Colon (tissue), 2 donors: ENCODE data around the gene BCL2L2.

Source experiments
- FAIRE-seq: peaks from 2 replicates; lab custom pipeline; 2012; peaks lifted over from hg19 to GRCh38; lab: Jason Lieb, UNC
- donor health status: control.
- donor health status: control.

The BCL2L2 gene

GRCh38 chr14:23299986-23300686 lies 6.5 kb upstream of the BCL2L2 start:
- no peak for FAIRE-seq

- no peak for FAIRE-seq
These were observed 5.9 kb upstream of the BCL2L2 start for GRCh38 chr14:23300687-23301223.

- FAIRE-seq, result no peak
These were observed 5.2 kb upstream of the BCL2L2 start for GRCh38 chr14:23301288-23301968.

GRCh38 chr14:23301969-23302289 lies 4.7 kb upstream of the BCL2L2 start:
- FAIRE-seq, result no peak

DNA sequence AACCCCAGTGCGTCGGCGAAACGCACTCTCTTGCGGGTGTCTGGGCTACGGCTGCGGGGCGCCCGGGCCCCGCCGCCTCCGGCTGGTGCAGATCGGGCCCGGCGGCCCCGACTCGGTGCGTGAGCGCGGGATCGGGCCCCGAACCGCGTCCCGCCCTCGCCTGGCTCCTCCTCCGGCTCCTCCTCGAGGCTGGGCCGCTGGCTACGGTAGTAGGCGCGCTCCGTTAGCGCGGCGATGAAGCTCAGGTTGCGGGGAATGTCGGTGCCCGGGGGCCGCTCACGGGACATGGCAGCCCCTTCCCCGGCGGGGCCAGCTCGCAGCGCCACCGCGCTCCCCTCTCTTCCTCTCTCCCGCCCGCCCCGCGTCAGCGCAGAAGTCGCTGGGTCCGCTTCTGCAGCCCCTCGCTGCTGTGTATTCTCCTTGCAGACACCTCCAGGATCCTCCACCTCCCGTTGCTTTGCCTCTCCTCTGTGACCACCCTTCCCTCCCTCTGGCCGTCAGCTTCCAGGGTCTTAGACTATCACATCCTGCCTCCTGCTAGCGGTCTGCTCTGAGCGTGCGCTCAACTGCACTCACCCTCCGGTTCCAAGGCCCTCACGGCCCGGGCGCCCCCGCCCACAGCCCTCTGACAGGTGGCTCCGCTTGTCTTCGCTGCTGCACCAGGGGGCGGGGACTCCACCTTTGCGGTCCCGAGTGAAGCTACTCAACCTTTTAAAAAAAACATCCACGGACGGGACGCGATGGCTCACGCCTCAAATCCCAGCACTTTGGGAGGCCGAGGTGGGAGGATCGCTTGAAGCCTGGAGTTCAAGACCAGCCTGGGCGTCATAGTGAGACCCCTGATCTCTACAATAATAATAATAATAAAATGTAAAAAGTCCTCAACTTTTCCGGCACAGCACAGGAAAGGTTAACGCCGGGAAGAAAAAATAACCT lies 4.1 kb upstream of the BCL2L2 start, which contains the start of gene PPP1R3E:
TSS of gene PPP1R3E (minus strand) at position 570 of the 936 bp plus-strand sequence. CDS start at position 287, 283 bp downstream.
- FAIRE-seq, result no peak

GRCh38 chr14:23307146-23307530 lies 505 bp downstream of the BCL2L2 start:
- no peak for FAIRE-seq

DNA sequence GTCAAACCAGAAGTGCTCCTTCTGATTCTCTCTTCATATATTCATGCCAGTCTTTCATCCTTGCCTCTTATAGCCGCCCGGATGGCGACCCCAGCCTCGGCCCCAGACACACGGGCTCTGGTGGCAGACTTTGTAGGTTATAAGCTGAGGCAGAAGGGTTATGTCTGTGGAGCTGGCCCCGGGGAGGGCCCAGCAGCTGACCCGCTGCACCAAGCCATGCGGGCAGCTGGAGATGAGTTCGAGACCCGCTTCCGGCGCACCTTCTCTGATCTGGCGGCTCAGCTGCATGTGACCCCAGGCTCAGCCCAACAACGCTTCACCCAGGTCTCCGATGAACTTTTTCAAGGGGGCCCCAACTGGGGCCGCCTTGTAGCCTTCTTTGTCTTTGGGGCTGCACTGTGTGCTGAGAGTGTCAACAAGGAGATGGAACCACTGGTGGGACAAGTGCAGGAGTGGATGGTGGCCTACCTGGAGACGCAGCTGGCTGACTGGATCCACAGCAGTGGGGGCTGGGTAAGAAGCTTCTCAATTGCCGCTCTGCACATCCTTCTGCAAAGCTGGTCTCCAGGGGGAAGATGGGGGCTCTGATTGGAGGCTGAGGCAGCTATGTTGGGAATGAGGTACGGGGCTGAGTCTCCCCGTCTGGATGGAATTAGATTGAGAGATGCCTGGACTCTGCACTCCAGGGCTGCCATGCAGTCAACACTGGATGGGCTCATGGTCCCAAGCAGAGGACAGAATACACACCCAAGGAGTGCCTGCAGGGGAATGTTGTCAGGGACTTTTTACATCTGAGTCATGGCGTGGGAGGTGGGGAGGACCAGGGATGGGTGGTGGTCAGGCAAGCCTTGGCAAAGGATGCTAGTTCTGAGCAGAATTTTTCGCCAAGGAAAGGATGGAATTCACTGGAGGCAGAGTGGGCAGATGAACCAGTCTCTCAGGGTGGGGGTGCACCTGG lies 1.3 kb downstream of the BCL2L2 start:
- FAIRE-seq, result no peak

GRCh38 chr14:23308721-23309445 lies 2.2 kb downstream of the BCL2L2 start:
- no peak for FAIRE-seq

DNA sequence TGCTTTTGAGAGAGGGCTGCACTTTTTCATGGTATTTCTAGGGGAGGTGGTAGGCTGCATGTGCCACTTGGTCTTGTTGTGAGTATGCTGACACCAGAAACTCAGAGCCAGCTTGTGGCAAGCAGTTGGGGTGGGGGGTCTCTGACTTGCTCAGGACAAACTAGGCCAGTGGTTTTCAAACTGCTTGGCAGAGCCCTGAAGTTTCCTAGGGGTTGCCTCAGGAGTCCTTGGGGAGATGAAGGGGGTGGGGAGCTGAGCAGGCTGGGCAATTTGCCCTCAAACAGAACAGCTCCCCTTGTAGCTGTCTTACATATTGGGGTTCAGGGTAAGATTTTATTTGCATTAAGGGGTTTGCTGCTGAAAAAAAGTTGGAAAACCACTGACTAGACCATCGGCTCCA lies 3.9 kb downstream of the BCL2L2 start:
- no peak for FAIRE-seq

DNA sequence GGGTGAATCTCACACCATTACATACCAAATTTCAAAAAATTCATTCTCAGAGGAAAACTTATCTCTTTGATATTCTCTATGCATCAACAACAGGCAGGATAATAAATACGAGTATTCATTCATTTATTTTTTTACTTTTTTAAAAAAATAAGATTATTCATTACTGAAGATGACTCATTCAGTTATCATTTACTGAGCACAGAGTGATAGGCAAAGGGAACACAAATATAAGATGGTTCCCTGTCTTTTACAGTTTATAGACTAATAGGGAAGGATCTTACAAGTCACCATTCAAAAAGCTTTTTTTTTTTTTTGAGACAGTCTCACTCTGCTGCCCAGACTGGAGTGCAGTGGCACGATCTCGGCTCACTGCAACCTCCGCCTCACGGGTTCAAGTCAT lies 9.7 kb downstream of the BCL2L2 start:
- no peak for FAIRE-seq

DNA sequence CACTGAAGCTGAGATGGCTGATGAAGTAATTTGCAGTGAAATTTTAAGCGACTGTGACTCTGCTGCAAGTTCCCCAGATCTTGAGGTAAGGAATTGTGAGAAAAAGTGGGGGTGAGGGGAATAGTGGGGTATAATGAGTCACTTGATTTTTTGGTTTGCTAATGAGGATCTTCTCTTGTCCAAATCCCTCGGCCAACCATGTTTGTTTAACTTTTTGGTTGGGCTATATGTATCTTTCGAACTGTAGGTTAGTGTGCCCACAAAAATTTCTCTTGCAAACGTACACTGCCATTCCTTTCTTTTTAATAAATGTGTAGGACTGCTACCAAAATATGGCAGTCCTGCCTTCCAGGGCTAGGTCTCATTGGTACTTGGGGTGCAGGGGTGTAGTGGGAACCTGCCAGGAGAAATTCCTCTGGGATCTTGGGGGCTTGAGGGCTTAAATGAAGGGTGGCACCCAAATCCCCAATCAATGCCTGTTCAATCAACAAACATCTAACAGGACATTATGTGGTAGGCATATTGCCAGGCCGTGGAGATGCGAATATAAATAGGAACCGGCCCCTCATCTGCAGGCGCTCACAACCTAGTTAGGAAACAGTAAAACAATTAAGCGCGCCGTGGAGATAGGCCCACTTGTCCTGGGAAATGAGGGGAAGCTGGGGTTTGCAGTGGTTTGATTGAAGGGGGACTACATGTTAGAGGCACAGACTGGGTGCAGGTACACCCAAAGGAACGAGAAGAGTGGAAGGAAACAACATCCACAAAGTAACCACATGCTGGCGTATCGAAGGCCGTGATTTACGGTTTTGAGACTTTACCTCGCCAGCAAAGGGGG lies 13.3 kb downstream of the BCL2L2 start:
- no peak for FAIRE-seq

- peak; percentile 77 for FAIRE-seq
These were observed 14.2 kb downstream of the BCL2L2 start, which contains the start of gene PABPN1 for GRCh38 chr14:23320584-23321571. Gene PABPN1, plus strand, starts transcription at chr14:23321457. Its CDS starts 13 bp downstream, at chr14:23321470.

- FAIRE-seq, result no peak
These were observed 15.2 kb downstream of the BCL2L2 start for GRCh38 chr14:23321572-23322547.

DNA sequence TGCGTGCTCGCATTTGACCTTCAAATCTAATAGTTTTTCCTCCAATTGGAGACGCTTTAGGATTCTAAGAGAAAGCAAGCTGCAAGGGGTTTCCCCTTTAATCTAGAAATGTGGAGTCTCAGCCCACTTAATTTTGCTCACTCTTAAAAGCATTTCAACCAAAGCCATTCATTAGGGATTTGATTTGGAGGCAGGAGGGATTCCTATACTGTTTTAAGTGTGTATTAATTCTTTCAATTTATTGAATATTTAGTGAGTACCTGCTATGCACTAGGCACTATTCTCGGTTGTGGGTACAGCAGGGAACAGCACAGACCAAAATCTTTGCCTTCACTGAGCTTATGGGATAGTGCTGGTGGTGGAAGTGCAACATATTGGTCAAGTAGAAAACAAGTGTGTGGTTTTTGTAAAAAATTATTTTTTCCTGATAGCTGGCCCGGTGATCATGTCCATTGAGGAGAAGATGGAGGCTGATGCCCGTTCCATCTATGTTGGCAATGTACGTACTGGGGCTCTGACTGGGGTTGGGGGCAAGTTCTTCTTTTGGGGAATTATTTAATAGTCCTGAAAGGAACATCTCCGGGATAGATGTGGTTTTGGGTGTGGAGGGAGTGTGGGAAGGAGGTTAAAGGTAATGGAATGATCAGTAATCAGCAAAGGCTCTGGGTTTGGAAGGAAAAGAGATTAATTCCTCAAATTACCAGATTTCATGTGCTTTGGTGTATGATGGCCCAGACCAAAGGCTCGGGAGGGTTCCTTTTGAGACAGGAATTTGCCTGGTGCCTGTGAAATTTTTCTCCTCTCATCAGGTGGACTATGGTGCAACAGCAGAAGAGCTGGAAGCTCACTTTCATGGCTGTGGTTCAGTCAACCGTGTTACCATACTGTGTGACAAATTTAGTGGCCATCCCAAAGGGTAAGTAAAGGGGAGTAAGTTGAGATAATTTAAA lies 16.2 kb downstream of the BCL2L2 start:
- FAIRE-seq, result no peak

DNA sequence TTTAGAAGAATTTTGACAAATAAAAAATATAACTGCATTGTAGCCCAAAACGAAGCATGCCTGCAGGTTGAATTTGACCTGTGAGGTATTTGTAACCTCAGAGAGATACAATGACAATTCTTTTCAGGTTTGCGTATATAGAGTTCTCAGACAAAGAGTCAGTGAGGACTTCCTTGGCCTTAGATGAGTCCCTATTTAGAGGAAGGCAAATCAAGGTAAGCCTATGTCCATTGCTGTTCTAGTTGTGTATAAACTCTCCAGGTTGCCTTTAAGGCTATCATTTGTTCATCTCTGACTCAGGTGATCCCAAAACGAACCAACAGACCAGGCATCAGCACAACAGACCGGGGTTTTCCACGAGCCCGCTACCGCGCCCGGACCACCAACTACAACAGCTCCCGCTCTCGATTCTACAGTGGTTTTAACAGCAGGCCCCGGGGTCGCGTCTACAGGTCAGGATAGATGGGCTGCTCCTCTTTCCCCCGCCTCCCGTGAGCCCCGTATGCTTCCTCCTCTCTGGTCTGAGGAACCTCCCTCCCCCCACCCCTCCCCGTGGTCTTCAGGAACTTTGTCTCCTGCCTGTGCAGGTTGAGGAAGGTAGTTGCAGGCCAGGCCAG lies 17.3 kb downstream of the BCL2L2 start:
- FAIRE-seq, result no peak
